Measurements from ENCODE around the gene GP5. TPM values are rescaled to one million over a fixed set of nuclear protein-coding genes. Genes with fewer than 3 reads are reported as not detected.

The GP5 gene
- total RNA-seq, 1 experiment from 2014 or later, result not detected

GRCh38 chr3:194352667-194353246, 46.3 kb downstream of the GP5 start:
- H3K9me3 Mint-ChIP-seq, result no peaks in the 10 kb centered on the region
- no peak overlapping the region for H3K23ac ChIP-seq (ENCODE audit: insufficient read length, low read depth, low read length)

More at GRCh38 chr3:194352667-194353246, 46.3 kb downstream of the GP5 start:
- Histone ChIP-seq H4K20me1 (ENCODE audit: control insufficient read depth, insufficient read depth, insufficient read length) (no peaks in the 10 kb centered on the region), H4K5ac (ENCODE audit: insufficient read length, low read depth, low read length) (no peak overlapping the region), H2BK20ac (ENCODE audit: low read depth, low read length, poor library complexity, severe bottlenecking) (no peak overlapping the region), H3K23me2 (ENCODE audit: insufficient read length, low read depth, low read length, poor library complexity, severe bottlenecking) (no peaks in the 10 kb centered on the region), H2AK5ac (ENCODE audit: insufficient read length, low read length) (no peak overlapping the region), H3K79me1 (ENCODE audit: insufficient read depth, low read depth, low read length, poor library complexity, severe bottlenecking) (no peaks in the 10 kb centered on the region), H3K4me2 (ENCODE audit: insufficient read depth, insufficient read length, low read length) (no peak overlapping the region), H3K79me2 (ENCODE audit: insufficient read depth, low read length) (no peaks in the 10 kb centered on the region), H3K4ac (ENCODE audit: low read depth, low read length) (no peak overlapping the region), H3K27ac (ENCODE audit: insufficient read length, low read depth, low read length) (no peak overlapping the region), H2BK120ac (ENCODE audit: low read depth, low read length, poor library complexity, severe bottlenecking) (no peak overlapping the region), H3K18ac (ENCODE audit: insufficient read length, low read depth, low read length) (no peak overlapping the region), H4K91ac (ENCODE audit: insufficient read length, low read depth, low read length) (no peak overlapping the region), H3T11ph (ENCODE audit: low read length) (no peak overlapping the region), H2BK15ac (ENCODE audit: low read depth, low read length) (no peak overlapping the region), H4K8ac (replicated peaks; ENCODE audit: insufficient read length, low read depth, low read length) (no peak overlapping the region), H3K56ac (ENCODE audit: insufficient read length, low read depth, low read length) (no peak overlapping the region), H2AFZ (ENCODE audit: low read length) (no peak overlapping the region), H2BK5ac (ENCODE audit: insufficient read length, low read length) (no peak overlapping the region), H3K9me3 (ENCODE audit: control insufficient read depth, low read depth, low read length) (no peaks in the 10 kb centered on the region), H2BK12ac (ENCODE audit: insufficient read length, low read depth, low read length) (no peak overlapping the region), H3K9ac (ENCODE audit: extremely low read depth, insufficient read length, low read length) (no peak overlapping the region), H3K27me3 (ENCODE audit: insufficient read depth, low read length) (no peaks in the 10 kb centered on the region), H3K4me1 (ENCODE audit: insufficient read depth, low read length) (no peaks in the 10 kb centered on the region), H3K14ac (ENCODE audit: insufficient read depth, low read length) (no peak overlapping the region; the same call in 1 of the 2 replicates)
- DNase-seq, result no peak
- Mint-ChIP-seq H3K36me3 (ENCODE audit: insufficient read depth in 1 of 3, low read depth in 3 of 3) (no peaks in the 10 kb centered on the region), H3K27me3 (ENCODE audit: low read depth) (no peaks in the 10 kb centered on the region; the same call in 1 of the 2 replicates), H3K4me1 (peaks cover 5 to 6% of the 10 kb centered on the region in 2 experiments), H3K27ac (no peak overlapping the region), H3K4me3 (no peak overlapping the region)
- TF ChIP-seq CTCF (conservative IDR thresholded peaks at IDR 0.05), result no peak
- WGBS (ENCODE audit: extremely low coverage, insufficient read length, low lambda C conversion rate), result 100% methylated on average over 4 of the region's 10 CpGs

All from H9 (cell line).